Measurements from ENCODE around the gene RASSF5.

DNA sequence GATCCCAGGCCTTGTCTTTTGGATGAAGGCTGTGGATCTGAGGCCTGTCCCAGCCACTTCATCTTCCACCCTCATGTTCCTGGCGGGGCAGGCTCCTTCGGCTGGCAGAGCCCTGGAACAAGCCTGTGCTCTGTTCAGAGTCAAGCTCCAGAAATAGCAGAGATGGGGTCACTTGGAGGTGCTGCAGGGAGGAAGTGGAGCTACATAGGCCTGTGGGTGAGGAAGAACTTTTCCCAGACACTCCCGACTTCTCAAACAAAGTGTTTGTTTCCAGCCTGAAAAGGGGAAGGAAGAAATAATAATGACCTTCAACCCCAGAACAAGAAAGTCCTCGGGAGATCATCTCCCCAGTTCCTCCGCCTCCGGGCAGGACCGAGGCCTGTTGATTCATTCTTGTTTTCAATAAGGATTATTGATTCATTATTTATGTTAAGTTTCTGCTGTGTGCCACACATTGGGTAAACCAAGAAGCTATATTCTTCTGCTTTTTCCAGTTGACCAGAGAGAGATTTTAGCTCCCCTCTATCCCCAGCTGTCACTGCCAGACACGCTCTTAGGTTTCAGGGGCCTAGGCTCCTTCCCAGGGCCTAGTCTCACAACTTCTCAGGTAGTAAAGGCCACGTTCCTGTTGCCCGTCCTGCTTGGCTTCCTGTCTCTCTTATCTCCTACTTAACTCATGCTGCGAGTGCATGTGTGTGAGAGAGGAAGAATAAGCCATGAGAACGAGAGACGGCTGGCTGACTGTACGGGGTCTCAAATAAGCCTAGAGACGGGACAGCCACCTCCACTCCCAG, 20.1 kb upstream of the RASSF5 start:
- TF ChIP-seq, protein P1, sequence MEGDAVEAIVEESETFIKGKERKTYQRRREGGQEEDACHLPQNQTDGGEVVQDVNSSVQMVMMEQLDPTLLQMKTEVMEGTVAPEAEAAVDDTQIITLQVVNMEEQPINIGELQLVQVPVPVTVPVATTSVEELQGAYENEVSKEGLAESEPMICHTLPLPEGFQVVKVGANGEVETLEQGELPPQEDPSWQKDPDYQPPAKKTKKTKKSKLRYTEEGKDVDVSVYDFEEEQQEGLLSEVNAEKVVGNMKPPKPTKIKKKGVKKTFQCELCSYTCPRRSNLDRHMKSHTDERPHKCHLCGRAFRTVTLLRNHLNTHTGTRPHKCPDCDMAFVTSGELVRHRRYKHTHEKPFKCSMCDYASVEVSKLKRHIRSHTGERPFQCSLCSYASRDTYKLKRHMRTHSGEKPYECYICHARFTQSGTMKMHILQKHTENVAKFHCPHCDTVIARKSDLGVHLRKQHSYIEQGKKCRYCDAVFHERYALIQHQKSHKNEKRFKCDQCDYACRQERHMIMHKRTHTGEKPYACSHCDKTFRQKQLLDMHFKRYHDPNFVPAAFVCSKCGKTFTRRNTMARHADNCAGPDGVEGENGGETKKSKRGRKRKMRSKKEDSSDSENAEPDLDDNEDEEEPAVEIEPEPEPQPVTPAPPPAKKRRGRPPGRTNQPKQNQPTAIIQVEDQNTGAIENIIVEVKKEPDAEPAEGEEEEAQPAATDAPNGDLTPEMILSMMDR (IDR thresholded peaks at IDR 0.05), result no peak
- TF ChIP-seq POLR2A (IDR thresholded peaks at IDR 0.05), result no peak

All from transverse colon (tissue), 3 donors.